Stimulated activated effector memory CD8-positive, alpha-beta T cell treated with anti-CD3 and anti-CD28 coated beads, Interleukin-12 subunit alpha, Interleukin-12 subunit beta, amount 100 ng/mL, for 72 hours (primary cell): Measurements from ENCODE around the gene DNAJB2.
"Not testable (repeated sequence)": the region's sequence is repeated elsewhere in the genome, so short reads cannot be mapped to it uniquely, and the experiment has no call there.

Source experiments
- ATAC-seq: fragments of 150-1000 bp; cut with Tn5 transposase; 2 replicates; pipeline ENCODE4 v1.10.0; 2021
- DNase-seq, 2 donors: peaks; one replicate each; pipeline ENCODE4 v3.0.0; 2021 to 2022; ENCODE audit warnings: low spot score in 2 of 2
- H3K27ac Mint-ChIP-seq: one replicate; pipeline ENCODE4 v1.8.0; 2022; ENCODE audit warnings: mild to moderate bottlenecking, mixed read lengths
- H3K36me3 Mint-ChIP-seq: one replicate; pipeline ENCODE4 v1.8.0; 2022; ENCODE audit warnings: mild to moderate bottlenecking, mixed read lengths
- H3K4me1 Mint-ChIP-seq: one replicate; pipeline ENCODE4 v1.8.0; 2022; ENCODE audit warnings: mixed read lengths
- H3K4me3 Mint-ChIP-seq: one replicate; pipeline ENCODE4 v1.8.0; 2022; ENCODE audit warnings: mild to moderate bottlenecking, mixed read lengths
- H3K9me3 Mint-ChIP-seq: one replicate; pipeline ENCODE4 v1.8.0; 2022; ENCODE audit warnings: mixed read lengths

Gene DNAJB2

DNA sequence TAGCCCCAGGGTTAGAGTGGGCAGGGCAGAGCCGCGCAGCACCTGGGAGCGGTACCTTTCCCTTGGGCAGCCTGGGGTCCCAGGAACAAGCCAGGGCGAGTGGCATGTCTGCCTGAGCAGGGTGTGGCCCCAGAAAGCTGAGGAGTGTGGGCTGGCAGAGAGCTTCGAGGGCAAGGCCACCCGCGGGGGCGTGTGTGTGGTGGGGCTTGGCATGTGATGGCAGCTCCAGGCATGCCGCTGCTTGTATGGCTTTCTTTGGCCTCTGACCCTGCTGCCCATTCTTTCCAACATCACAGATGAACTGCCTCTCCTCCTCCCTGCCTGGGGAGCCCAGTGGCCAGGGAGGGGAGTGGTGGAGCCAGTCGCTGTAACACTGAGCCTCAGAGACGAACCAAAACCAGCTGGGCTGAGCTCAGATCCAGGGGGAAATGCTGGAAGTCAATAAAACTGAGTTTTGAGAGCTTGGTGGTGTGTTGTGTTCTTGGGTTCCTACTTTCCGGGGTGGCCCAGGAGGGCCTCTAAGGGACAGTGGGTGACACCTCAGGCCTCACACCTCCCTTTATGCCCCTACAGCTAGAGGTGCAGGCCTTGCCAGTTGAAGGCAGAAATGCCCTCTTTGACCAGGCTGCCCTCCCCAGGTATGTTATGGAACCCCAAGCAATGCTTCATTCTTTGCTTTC is 7.4 kb downstream of the DNAJB2 start:
- ATAC-seq (no peak), DNase-seq (no peak)
- peaks cover 45% of the 10 kb centered on the region for H3K36me3 Mint-ChIP-seq
- H3K4me3 Mint-ChIP-seq = no peak overlapping the region
- H3K4me1 Mint-ChIP-seq = peaks cover 31% of the 10 kb centered on the region
- no peaks in the 10 kb centered on the region for H3K9me3 Mint-ChIP-seq
- peak overlapping the region; percentile 81 for H3K27ac Mint-ChIP-seq

DNA sequence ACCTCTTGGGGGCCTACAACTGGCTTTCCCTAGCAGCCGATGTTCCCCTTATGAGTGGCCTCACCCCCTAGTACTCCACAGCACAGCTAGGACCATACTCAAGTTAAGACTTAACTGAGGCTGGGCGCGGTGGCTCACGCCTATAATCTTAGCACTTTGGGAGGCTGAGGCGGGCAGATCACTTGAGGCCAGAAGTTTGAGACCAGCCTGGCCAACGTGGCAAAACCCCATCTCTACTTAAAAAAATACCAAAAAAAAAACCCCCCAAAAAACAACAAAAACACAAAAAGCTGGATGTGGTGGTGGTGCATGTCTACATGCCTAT is 7.9 kb downstream of the DNAJB2 start:
- peak overlapping the region; percentile 64 for H3K27ac Mint-ChIP-seq
- DNase-seq, H3K9me3 Mint-ChIP-seq, ATAC-seq, H3K4me3 Mint-ChIP-seq: not testable (repeated sequence)
- peaks cover 30% of the 10 kb centered on the region for H3K4me1 Mint-ChIP-seq
- peaks cover 40% of the 10 kb centered on the region for H3K36me3 Mint-ChIP-seq

DNA sequence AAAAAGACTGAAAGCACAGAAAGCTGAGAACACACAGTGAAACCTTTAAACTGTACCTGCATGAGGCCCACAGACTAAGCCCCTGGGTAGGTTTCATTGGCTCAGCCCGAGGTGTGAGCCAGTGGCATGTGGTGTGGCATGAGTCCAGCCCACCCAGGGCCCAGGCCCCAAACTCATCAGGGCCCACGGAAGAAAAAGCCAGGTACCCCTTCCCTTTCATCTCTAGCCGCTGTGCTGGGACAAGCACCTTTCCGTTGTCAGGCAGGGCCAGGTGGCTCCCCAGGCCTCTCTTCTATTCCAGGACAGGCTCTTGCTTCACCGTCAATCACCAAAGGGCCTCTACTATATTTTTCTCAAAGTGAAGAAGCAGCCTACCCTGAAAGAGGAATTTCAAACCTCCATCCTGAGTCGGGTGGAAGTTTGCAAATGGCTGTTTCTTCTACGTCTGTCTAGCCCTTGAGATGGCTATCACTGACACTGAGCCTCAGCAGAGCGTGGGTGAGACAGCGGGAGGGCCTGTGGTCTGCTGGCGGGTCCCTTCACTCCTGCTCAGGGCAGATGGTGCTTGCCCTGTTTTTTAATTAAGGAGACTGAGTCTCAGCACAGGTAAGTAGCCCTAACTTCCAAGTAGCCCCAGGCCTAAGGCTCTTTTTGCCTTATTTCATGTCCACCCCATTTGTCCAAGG is 8.6 kb downstream of the DNAJB2 start:
- Mint-ChIP-seq H3K4me1 (peaks cover 28% of the 10 kb centered on the region), H3K36me3 (peaks cover 33% of the 10 kb centered on the region), H3K9me3 (no peaks in the 10 kb centered on the region), H3K4me3 (no peak overlapping the region), H3K27ac (peak overlapping the region; percentile 64)
- ATAC-seq (no peak), DNase-seq (no peak)

DNA sequence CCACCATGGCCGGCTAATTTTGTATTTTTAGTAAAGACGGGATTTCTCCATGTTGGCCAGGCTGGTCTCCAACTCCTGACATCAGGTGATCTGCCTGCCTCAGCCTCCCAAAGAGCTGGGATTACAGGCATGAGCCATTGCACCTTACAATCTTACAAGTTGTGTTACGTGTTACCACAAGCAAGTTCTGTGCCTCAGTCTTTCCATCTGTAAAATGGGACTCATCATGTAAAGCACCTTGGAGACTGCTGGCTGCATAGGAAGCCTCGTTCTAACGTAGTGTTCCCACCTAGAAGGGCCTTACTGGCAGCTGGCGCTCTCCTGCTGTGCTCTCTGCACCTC is 10.0 kb downstream of the DNAJB2 start:
- ATAC-seq = no peak

DNA sequence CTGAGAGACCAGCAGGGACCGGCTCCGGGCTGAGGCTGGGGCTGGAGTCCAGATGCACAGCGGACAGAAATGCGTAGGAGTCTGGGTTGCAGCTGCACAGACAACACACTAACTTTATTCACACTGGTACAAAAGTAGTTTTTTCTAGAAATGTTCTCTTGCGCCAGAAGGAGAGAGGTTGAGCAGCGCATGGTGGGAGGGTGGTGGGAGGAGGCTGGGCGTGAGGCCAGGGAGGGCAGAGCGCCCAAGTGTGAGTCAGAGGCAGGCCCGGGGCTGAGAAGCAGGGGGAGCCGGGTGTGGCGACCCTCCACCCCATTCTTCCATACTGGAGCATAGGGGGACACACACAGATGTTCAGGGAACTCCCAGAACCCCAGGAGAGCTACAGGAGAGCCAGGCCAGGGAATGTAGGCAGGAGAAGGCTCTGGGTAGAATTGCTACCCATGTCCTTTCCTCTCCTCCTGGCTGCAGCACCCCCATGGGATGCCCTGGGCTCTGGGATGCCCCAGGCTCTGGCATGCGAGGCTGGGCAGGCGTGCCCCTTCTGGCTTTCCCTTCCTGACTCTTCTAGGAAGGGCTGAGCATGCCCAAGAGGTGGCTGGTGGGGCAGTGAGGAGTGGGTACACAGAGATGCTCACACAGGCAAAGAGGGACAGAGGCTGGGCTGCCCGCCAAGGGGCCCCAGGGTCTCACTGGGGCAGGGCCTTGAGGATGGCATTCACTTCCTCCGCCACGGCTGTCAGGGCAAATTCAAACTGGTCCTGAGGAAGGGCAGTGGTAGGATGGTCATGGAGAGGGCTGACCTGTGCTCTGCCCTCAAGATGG is 10.6 kb downstream of the DNAJB2 start:
- no peak for ATAC-seq

More for the DNA sequence above, 10.0 kb downstream of the DNAJB2 start:
- no peak for DNase-seq
- Mint-ChIP-seq H3K36me3 (peaks cover 19% of the 10 kb centered on the region), H3K27ac (no peak overlapping the region), H3K9me3 (no peaks in the 10 kb centered on the region), H3K4me3 (no peak overlapping the region), H3K4me1 (peaks cover 20% of the 10 kb centered on the region)

DNA sequence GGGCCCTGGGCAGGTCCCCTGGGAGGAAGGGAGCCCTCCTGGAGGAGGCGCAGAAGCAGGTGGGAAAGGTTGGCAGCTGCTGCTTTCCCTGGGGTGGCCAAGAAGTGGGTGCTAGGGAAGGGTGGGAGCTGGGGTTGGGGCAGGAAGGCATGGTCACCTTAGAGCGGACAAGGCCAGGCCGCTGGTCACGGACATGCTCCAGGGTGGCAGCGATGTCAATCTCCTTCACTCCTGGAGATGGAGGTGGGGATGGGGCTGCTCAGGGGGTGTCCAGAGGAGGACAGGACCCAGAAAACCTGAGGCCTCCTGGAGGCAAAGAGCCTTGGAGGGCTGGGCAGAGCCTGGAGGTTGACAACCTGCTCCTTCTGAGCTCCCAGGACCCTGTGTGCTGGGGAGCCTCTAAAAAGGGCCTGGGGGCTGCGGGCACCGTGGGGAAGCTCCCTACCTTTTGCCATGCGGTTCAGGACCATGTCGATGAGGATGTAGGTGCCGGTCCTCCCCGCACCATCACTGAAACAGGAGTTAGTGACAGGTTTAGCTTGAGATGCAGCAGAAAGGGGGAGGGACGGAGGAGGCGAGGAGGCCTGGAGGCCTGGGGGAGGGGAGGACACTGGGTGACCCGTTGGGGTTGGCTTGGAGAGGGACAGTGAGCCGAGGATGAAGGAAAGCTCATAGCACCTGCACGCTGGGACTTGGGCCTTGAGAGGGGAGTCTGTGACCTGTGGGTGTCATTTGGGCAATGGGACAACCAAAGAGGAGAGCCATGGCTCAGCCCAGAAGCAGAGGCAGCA is 11.4 kb downstream of the DNAJB2 start:
- ATAC-seq = no peak
- Mint-ChIP-seq H3K4me3 (no peak overlapping the region), H3K27ac (no peak overlapping the region)

More for the DNA sequence above, 10.6 kb downstream of the DNAJB2 start:
- no peaks in the 10 kb centered on the region for H3K9me3 Mint-ChIP-seq
- no peak for DNase-seq
- H3K4me3 Mint-ChIP-seq = no peak overlapping the region
- no peak overlapping the region for H3K27ac Mint-ChIP-seq
- H3K36me3 Mint-ChIP-seq = peaks cover 13% of the 10 kb centered on the region
- peaks cover 25% of the 10 kb centered on the region for H3K4me1 Mint-ChIP-seq

DNA sequence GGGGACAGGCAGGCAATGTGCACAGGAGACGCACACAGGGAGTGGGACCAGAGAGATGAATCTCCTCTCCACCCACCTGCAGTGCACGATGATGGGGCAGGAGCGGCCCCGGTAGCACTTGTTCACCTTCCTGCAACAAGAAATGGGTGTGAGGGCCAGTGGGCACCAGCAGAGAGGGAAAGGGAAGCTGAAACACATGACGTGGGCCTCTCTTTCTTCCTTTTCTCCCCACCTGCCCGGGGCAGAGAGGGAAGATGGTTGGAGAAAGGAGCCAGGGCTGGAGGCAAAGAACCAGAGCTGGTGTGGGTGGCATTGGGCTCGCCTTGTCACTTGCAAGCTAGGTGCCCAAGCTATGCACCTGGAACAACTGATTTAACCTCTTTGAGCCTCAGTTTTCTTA is 12.2 kb downstream of the DNAJB2 start:
- Mint-ChIP-seq H3K9me3 (no peaks in the 10 kb centered on the region), H3K27ac (no peak overlapping the region), H3K4me1 (peaks cover 24% of the 10 kb centered on the region), H3K4me3 (no peak overlapping the region), H3K36me3 (no peaks in the 10 kb centered on the region)
- DNase-seq (no peak), ATAC-seq (no peak)

More for the DNA sequence above, 11.4 kb downstream of the DNAJB2 start:
- H3K4me1 Mint-ChIP-seq = peaks cover 26% of the 10 kb centered on the region
- H3K36me3 Mint-ChIP-seq = peaks cover 5% of the 10 kb centered on the region
- no peaks in the 10 kb centered on the region for H3K9me3 Mint-ChIP-seq
- DNase-seq = no peak

DNA sequence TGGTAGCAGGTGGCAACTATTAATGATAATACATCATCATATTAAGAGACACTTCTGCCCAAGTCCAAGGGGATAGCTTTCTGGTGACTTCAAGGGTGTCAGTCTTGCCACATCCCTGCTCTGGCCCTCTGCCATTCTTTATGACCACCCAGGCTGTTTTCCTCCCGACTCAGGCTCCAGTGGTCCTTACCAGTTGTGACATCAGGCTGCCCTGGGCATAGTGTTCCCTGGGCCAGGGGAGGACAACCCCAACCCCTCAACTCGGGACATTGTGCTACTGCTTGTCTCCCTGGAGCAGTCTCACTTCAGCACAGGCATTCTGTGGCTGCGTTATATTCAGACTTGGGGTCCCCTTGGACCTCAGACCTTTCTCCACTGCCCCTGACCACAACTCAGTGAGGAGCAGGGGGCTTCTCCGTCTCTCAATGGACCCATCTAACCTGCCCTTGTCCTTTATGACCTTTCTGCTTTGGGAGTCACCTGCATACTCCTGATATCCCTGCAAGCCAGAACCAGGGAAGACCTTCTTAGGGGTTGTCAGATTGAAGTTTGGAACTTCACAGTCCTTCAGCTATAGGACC is 12.8 kb downstream of the DNAJB2 start:
- no peak for DNase-seq
- Mint-ChIP-seq H3K9me3 (no peaks in the 10 kb centered on the region), H3K36me3 (no peaks in the 10 kb centered on the region), H3K4me1 (peaks cover 20% of the 10 kb centered on the region), H3K27ac (no peak overlapping the region), H3K4me3 (no peak overlapping the region)
- ATAC-seq = no peak

DNA sequence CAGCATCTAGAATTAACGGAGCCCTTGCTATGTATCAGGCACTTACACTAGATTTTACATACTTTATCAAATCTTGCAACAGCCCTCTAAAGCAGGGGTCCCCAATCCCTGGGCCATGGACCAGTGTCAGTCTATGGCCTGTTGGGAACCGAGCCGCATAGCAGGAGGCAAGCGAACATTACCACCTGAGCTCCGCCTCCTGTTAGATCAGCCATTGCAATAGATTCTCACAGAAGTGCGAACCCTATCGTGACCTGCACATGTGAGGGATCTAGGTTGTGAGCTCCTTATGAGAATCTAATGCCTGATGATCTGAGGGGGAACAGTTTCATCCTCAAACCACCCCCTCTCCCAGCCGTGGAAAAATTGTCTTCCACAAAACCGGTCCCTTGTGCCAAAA is 13.4 kb downstream of the DNAJB2 start:
- Mint-ChIP-seq H3K36me3 (no peaks in the 10 kb centered on the region), H3K27ac (no peak overlapping the region), H3K4me3 (no peak overlapping the region), H3K4me1 (peaks cover 20% of the 10 kb centered on the region), H3K9me3 (no peaks in the 10 kb centered on the region)
- ATAC-seq (no peak), DNase-seq (no peak)

DNA sequence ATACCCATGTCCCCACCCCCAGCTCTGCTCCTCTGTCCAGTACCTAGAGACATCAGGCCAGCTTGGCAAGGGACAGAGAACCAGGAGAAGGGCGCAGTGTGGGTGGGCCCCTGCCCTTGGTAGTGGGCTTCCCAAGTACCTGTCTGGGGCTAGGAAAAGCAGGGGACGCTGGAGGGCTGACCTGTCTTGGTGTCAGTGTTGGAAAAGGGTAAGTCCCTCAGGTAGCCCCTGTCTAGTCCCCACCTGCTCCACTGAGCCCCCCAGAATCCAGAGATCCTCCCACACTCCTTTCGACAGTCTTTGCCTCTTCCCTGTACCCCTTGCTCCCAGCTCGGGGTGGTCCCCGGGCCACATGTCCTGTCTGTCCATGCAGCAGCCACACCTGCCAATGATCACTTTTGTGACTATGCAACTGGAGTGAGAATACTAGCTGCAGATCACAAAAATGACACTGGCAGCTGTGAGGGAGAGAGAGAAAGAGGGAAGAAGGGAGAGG is 14.6 kb downstream of the DNAJB2 start:
- Mint-ChIP-seq H3K9me3 (no peaks in the 10 kb centered on the region), H3K4me3 (peak overlapping the region; percentile 68), H3K36me3 (peaks cover 2% of the 10 kb centered on the region), H3K4me1 (peaks cover 26% of the 10 kb centered on the region), H3K27ac (peak overlapping the region; percentile 70)
- DNase-seq (no peak), ATAC-seq (no peak)

DNA sequence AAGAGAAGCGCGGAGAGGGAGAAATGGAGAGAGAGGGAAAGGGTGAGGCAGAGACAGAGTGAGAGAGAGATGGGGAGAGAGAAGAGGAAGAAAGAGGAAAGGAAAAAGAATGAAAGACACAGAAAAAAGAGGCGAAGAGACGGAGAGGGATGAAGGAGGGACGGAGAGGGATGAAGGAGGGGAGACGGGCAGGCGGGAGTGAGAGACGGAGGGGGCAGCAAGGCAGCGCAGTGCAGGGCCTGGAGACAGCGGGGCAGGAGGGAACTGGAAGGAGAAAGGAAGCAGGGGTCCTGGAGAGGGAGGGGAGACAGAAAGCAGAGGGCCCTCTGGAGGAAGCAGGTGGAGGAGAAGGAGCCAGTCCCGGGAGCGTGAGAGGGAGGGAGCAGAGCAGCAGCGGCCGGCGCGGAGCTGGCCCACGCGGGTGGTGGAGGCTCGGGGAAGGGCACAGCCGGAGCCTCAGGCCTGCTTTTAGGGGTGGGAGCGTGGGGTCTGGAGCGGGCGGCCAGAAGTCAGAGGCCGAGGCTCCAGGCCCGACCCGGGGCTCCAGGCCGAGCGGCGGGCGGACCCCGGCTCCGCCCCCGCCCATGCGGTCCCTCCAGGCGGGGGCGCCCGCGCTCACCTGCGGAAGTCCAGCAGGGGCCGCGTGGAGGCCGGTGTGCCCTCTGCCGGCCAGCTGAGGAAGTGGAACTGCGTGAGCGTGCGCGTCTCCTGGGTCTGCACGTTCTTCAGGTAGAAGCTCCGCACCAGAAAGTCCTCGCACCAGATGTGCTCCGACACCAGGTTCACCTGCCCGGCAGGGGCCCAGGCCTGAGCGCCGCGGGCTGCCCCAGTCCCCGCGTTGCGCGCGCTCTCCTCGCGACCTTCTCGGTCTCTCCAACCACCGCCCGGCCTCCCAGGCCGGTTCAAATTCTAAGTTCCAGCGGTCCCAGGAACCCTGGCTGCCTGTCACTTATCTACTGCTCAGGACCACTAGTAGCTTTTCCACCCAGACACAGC is 15.5 kb downstream of the DNAJB2 start:
- peaks cover 26% of the 10 kb centered on the region for H3K4me1 Mint-ChIP-seq
- H3K27ac Mint-ChIP-seq = peak overlapping the region; percentile 70
- ATAC-seq (peak; percentile 89), DNase-seq (peak; percentile 91 to 92)
- H3K4me3 Mint-ChIP-seq = peak overlapping the region; percentile 68
- peaks cover 7% of the 10 kb centered on the region for H3K36me3 Mint-ChIP-seq
- no peaks in the 10 kb centered on the region for H3K9me3 Mint-ChIP-seq

DNA sequence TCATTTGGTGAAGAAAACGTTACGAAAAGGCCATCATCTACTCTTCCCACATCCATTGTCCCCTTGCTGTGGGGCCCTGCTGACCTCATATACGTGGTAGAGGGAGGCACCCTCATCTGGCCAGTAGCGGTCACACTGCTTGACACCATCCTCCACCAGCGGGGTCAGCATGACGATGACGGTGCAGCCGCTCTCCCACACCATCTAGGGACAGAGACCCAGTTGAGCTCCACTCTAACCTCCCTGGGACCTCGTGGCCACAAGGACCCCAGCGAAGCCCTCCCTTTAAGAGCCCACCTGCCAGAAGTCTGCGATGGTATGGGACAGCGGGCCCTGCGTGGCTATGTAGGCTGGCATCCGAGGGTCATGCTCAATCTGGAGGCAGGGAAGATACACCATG is 17.0 kb downstream of the DNAJB2 start:
- ATAC-seq = no peak
- Mint-ChIP-seq H3K27ac (no peak overlapping the region), H3K9me3 (no peaks in the 10 kb centered on the region), H3K4me1 (peaks cover 26% of the 10 kb centered on the region), H3K4me3 (no peak overlapping the region), H3K36me3 (peaks cover 7% of the 10 kb centered on the region)
- no peak for DNase-seq

DNA sequence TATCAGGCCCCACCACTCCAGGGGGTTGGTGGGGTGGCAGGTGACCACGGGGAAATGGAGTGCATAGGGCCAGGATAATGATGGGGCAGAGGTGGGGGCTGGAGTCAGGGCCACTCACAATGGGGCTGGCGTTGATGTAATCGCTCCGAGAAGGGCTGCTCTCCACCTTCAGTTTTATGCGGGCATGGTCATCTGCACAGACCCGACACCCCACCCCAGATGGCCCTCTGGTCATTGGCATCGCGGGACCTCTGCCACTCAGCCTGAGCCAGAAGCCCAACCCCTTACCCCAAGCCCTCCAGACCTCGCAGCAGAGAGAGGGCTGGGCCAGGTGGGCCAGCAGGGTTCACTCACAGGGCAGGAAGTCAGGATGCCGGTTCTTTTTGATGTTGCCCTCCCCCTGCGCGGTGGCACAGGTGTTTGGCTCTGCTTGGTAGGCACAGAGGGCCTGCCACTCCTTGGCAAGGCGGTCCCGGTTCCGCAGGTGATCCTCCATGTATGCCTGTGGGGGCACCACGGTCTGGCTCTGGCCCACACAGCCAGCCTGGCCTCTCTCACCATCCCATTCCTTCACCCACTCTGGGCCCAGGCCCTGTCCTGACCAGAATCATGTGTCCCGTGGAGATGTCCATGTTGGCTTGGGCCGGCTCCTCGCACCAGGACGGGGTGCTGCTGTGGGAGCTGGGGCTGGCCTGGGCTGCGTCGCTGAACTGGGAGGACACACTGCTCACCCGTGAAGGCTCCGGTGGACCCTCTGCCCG is 17.6 kb downstream of the DNAJB2 start:
- Mint-ChIP-seq H3K4me1 (peaks cover 26% of the 10 kb centered on the region), H3K27ac (no peak overlapping the region), H3K9me3 (no peaks in the 10 kb centered on the region), H3K4me3 (no peak overlapping the region), H3K36me3 (peaks cover 7% of the 10 kb centered on the region)
- DNase-seq (peak in 1 of 2 donors; percentile 47), ATAC-seq (no peak)
